Natural killer cell (primary cell): Measurements from ENCODE around the gene RAB9A. TPM values are rescaled to one million over a fixed set of nuclear protein-coding genes. Genes with fewer than 3 reads are reported as not detected.

Source experiments
- ATAC-seq, 3 donors: fragments of 150-1000 bp in 2 of 3; fragments of 200-7000 bp in 1 of 3; cut with Tn5 transposase; 1 replicate in 1 of 3; 2 replicates in 2 of 3; pipeline ENCODE4 v1.10.0; 2021; ENCODE audit warnings: mild to moderate bottlenecking in 2 of 3, moderate library complexity in 2 of 3
- DNase-seq, 2 donors: peaks; one replicate each; pipeline versions ENCODE4 v3.0.0 to v3.0.0-alpha.2; 2013 to 2021; ENCODE audit warnings: mixed read lengths in 1 of 2
- H3K27ac ChIP-seq: one replicate; pipeline ENCODE4 v1.5.1; 2013; ENCODE audit warnings: mild to moderate bottlenecking, low read length
- H3K27me3 ChIP-seq: one replicate; pipeline ENCODE4 v1.6.1; 2013; ENCODE audit warnings: low read length; ENCODE audit not compliant: control insufficient read depth, insufficient read depth
- H3K36me3 ChIP-seq: one replicate; pipeline ENCODE4 v1.6.1; 2013; ENCODE audit warnings: low read length; ENCODE audit not compliant: control insufficient read depth, insufficient read depth
- H3K4me1 ChIP-seq: one replicate; pipeline ENCODE4 v1.6.1; 2013; ENCODE audit warnings: low read length; ENCODE audit not compliant: control insufficient read depth, insufficient read depth
- H3K4me3 ChIP-seq: one replicate; pipeline ENCODE4 v1.5.1; 2013; ENCODE audit warnings: low read length
- H3K9me3 ChIP-seq: one replicate; pipeline ENCODE4 v1.6.1; 2013; ENCODE audit warnings: low read length; ENCODE audit not compliant: control insufficient read depth, insufficient read depth
- H3K27ac Mint-ChIP-seq, 2 donors: one replicate each; pipeline ENCODE4 v1.8.0; 2022; ENCODE audit warnings: mild to moderate bottlenecking in 2 of 2, mixed read lengths in 2 of 2, moderate library complexity in 1 of 2
- H3K27me3 Mint-ChIP-seq, 2 donors: one replicate each; pipeline ENCODE4 v1.8.0; 2022; ENCODE audit warnings: low read depth in 2 of 2, mixed read lengths in 2 of 2
- H3K36me3 Mint-ChIP-seq: one replicate; pipeline ENCODE4 v1.8.0; 2022; ENCODE audit warnings: mixed read lengths
- H3K4me1 Mint-ChIP-seq, 2 donors: one replicate each; pipeline ENCODE4 v1.8.0; 2022; ENCODE audit warnings: mixed read lengths in 2 of 2
- H3K4me3 Mint-ChIP-seq: one replicate; pipeline ENCODE4 v1.8.0; 2022; ENCODE audit warnings: mild to moderate bottlenecking, moderate library complexity, mixed read lengths
- H3K9me3 Mint-ChIP-seq, 2 donors: one replicate each; pipeline ENCODE4 v1.8.0; 2022; ENCODE audit warnings: mixed read lengths in 2 of 2
- WGBS: methylation state at CpG from one replicate; pipeline ENCODE4 v1.1.7; 2013; ENCODE audit warnings: missing lambda C conversion rate; ENCODE audit not compliant: insufficient coverage; 5-methylcytosine and 5-hydroxymethylcytosine counted together
- intact Hi-C: fragments of 100-400 bp; cut with micrococcal nuclease; formaldehyde crosslinking; loops from one replicate; pipeline ENCODE4 v1.14.2; 2022
- total RNA-seq, 4 donors: library from RNA; stranded (reverse); fragments of 120-200 nt in 1 of 4; gene quantifications; one replicate each; pipeline versions ENCODE4 v1.2.3 to v1.2.4, GENCODE V29; 2013 to 2022
- TF ChIP-seq, protein P1 (sequence below): fragments of 200-600 bp; IDR thresholded peaks from one replicate; pipeline ENCODE4 v1.8.0; 2022; ENCODE audit warnings: antibody characterized with exemption

The RAB9A gene
- total RNA-seq, 3 donors from 2014 or later (not counting 1 experiment from before 2014, with no cell fraction given) = 27.0 to 36.9 (median 32.9) TPM

DNA sequence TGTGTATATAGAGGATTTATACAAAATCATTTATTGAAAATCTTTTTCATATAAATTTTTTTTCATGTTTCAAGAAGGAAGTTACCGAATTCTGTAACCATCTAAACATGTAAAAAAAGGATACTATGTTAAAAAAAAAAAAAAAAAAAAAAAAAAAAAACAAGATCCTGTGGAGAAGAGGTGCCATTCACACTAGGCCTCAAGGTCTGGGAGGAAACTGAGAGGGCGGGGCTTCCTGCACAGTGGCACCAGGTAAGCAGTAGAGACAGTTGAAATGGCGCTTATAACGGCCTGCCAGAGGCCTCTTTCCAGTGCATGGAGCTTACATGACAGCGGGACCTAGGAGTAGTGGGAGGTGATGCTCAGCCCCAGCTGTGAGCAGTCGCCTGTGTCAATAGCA, 28.0 kb downstream of the RAB9A start:
- peaks cover 7% of the 10 kb centered on the region for H3K36me3 Mint-ChIP-seq
- no peaks in the 10 kb centered on the region for H3K9me3 ChIP-seq
- no peaks in the 10 kb centered on the region for H3K27me3 ChIP-seq
- H3K4me1 Mint-ChIP-seq = peaks cover 47 to 61% of the 10 kb centered on the region in 2 donors
- H3K27me3 Mint-ChIP-seq = no peaks in the 10 kb centered on the region
- H3K4me3 Mint-ChIP-seq = peak overlapping the region; percentile 76
- H3K4me1 ChIP-seq = peaks cover 34% of the 10 kb centered on the region
- H3K27ac ChIP-seq = peak overlapping the region; percentile 81
- no peaks in the 10 kb centered on the region for H3K9me3 Mint-ChIP-seq
- peak; percentile 43 to 77 for DNase-seq
- ATAC-seq = peak; percentile 71 to 84 (median 75)
- H3K36me3 ChIP-seq = peaks cover 21% of the 10 kb centered on the region
- TF ChIP-seq, protein P1, sequence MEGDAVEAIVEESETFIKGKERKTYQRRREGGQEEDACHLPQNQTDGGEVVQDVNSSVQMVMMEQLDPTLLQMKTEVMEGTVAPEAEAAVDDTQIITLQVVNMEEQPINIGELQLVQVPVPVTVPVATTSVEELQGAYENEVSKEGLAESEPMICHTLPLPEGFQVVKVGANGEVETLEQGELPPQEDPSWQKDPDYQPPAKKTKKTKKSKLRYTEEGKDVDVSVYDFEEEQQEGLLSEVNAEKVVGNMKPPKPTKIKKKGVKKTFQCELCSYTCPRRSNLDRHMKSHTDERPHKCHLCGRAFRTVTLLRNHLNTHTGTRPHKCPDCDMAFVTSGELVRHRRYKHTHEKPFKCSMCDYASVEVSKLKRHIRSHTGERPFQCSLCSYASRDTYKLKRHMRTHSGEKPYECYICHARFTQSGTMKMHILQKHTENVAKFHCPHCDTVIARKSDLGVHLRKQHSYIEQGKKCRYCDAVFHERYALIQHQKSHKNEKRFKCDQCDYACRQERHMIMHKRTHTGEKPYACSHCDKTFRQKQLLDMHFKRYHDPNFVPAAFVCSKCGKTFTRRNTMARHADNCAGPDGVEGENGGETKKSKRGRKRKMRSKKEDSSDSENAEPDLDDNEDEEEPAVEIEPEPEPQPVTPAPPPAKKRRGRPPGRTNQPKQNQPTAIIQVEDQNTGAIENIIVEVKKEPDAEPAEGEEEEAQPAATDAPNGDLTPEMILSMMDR = no peak
- H3K27ac Mint-ChIP-seq = peak overlapping the region; percentile 92 to 94
- intact Hi-C loops = loop anchor here (1.0 to 2.0 kb wide), 2 partner anchors 17 to 20 kb away; partner anchors contain the start of genes OFD1 and TRAPPC2
- 40% methylated on average over 5 of the region's 6 CpGs for WGBS
- no peak overlapping the region for H3K4me3 ChIP-seq

DNA sequence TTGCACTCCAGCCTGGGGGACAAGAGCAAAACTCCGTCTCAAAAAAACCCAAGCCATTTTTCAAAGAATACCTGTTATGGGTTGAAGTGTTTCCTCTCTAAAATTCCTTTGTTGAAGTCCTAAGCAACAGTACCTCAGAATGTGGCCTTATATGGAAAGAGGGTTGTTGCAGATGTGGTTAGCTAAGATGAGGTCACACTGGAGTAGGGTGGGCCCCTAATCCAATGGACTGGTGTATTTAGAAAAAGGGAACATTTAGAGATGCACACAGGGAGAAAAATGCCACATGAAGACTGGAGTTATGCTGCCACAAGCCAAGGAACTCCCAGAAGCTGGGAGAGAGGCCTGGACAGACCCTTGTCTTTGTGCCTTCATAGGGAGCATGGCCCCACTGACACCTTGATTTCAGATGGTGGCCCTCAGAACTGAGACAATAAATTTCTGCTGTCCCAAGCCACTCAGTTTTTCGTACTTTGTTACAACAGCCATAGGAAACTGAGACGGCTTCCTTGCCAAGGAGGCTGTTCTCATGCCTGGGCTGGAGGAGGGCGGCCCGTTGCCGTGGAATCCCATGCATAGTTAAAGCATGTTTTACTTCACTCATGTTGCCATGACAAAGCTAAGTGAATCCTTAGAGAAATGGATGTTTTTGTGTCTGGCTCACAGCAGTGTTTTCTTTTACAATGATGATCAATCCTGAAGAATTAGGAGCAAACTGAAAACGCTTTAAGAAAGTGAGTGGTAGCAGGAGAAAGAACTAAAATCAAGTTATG, 29.0 kb downstream of the RAB9A start:
- Mint-ChIP-seq H3K4me1 (peaks cover 49 to 64% of the 10 kb centered on the region in 2 donors), H3K9me3 (no peaks in the 10 kb centered on the region), H3K27ac (peak overlapping the region; percentile 92 to 94), H3K4me3 (peak overlapping the region; percentile 81), H3K27me3 (no peaks in the 10 kb centered on the region), H3K36me3 (peaks cover 7% of the 10 kb centered on the region)
- Histone ChIP-seq H3K4me3 (no peak overlapping the region), H3K27me3 (no peaks in the 10 kb centered on the region), H3K36me3 (peaks cover 18% of the 10 kb centered on the region), H3K9me3 (no peaks in the 10 kb centered on the region), H3K4me1 (peaks cover 41% of the 10 kb centered on the region), H3K27ac (peak overlapping the region; percentile 81)
- TF ChIP-seq, protein P1 = no peak
- ATAC-seq (no peak), DNase-seq (no peak)
- intact Hi-C loops = loop anchor here (2.0 kb wide), 1 partner anchor 21 kb away; no protein-coding TSS in a partner anchor
- WGBS = 92% methylated on average over 6 of the region's 7 CpGs

DNA sequence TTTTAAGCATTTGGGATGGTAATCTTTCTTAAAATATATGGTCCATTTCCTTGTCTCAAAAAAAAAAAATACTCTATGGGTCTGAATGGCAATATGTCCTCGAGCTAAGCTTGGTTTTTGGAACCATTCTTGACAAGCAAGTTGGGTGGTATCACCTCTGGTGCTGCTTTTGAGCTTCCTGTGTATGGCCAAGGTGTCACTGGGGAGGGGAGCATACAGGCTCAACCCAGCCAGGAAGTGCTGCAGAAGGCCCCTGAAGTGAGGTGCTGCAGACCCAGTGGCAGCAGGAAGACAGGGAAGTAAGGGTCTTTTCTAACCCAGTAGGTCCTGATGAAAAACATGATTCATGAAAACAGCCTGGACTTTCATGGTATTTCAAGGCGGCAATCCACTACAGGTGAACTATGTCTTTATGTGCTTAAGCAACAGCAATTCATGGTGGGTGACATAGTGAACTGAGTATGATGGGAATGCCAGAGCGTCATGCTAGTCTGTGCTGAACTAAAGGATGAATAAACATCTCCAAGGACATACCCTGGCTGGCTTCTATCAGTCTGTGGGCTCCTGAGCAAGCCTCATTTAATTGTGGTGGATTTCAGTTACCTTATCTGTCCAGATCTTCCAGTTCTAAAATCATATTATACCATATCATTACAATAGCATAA, 30.4 kb downstream of the RAB9A start:
- peak overlapping the region; percentile 81 for H3K27ac ChIP-seq
- 61% methylated on average over 3 of the region's 3 CpGs for WGBS

More for the DNA sequence above, 30.4 kb downstream of the RAB9A start:
- H3K4me1 ChIP-seq = peaks cover 52% of the 10 kb centered on the region
- Mint-ChIP-seq H3K9me3 (no peaks in the 10 kb centered on the region), H3K27me3 (no peaks in the 10 kb centered on the region), H3K4me3 (peak overlapping the region; percentile 81), H3K27ac (peak overlapping the region; percentile 92 to 94), H3K36me3 (peaks cover 7% of the 10 kb centered on the region), H3K4me1 (peaks cover 60 to 75% of the 10 kb centered on the region in 2 donors)
- peak; percentile 30 to 60 for DNase-seq
- H3K36me3 ChIP-seq = peaks cover 18% of the 10 kb centered on the region
- H3K4me3 ChIP-seq = no peak overlapping the region
- no peaks in the 10 kb centered on the region for H3K27me3 ChIP-seq
- ATAC-seq = peak; percentile 68 to 86 (median 84)
- H3K9me3 ChIP-seq = no peaks in the 10 kb centered on the region
- TF ChIP-seq, protein P1 = no peak
- intact Hi-C loops = no loop called here
